Liver (tissue), 3 donors: Measurements from ENCODE around the gene UVSSA.

Source experiments
- GABPA ChIP-seq, 2 donors: IDR thresholded peaks in 1 of 2; conservative IDR thresholded peaks in 1 of 2; 2 replicates each; pipeline ENCODE4 v1.6.1; 2016; ENCODE audit warnings: antibody characterized with exemption in 2 of 2, mild to moderate bottlenecking in 1 of 2, moderate library complexity in 1 of 2
- RXRA ChIP-seq, 2 donors: IDR thresholded peaks; 2 replicates each; pipeline ENCODE4 v1.6.1; 2017 to 2018; ENCODE audit warnings: antibody characterized with exemption in 2 of 2, mild to moderate bottlenecking in 1 of 2
- YY1 ChIP-seq: IDR thresholded peaks from 2 replicates; pipeline ENCODE4 v1.6.1; 2016; ENCODE audit warnings: antibody characterized with exemption, mild to moderate bottlenecking
- TF ChIP-seq, protein P1 (sequence below): fragments of 150-350 bp; IDR thresholded peaks from 2 replicates; pipeline ENCODE4 v1.5.1; 2017; ENCODE audit warnings: improper control_type of control experiment, low read depth, low read length; ENCODE audit not compliant: missing input control
- donor health status: healthy.
- donor health status: healthy.

- TF ChIP-seq, protein P1, sequence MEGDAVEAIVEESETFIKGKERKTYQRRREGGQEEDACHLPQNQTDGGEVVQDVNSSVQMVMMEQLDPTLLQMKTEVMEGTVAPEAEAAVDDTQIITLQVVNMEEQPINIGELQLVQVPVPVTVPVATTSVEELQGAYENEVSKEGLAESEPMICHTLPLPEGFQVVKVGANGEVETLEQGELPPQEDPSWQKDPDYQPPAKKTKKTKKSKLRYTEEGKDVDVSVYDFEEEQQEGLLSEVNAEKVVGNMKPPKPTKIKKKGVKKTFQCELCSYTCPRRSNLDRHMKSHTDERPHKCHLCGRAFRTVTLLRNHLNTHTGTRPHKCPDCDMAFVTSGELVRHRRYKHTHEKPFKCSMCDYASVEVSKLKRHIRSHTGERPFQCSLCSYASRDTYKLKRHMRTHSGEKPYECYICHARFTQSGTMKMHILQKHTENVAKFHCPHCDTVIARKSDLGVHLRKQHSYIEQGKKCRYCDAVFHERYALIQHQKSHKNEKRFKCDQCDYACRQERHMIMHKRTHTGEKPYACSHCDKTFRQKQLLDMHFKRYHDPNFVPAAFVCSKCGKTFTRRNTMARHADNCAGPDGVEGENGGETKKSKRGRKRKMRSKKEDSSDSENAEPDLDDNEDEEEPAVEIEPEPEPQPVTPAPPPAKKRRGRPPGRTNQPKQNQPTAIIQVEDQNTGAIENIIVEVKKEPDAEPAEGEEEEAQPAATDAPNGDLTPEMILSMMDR = no peak
- no peak for TF ChIP-seq YY1
- no peak for TF ChIP-seq GABPA (IDR thresholded peaks at IDR 0.05 in 1 of 2, conservative IDR thresholded peaks at IDR 0.05 in 1 of 2)
- TF ChIP-seq RXRA (IDR thresholded peaks at IDR 0.05) = no peak
Measured at GRCh38 chr4:1383728-1384591, 37.0 kb downstream of the UVSSA start.
